Activated CD8-positive, alpha-beta memory T cell treated with anti-CD3 and anti-CD28 coated beads for 4 hours (primary cell): ENCODE data around the gene FLT3.
"Not testable (repeated sequence)": the region's sequence is repeated elsewhere in the genome, so short reads cannot be mapped to it uniquely, and the experiment has no call there.

Experiments
- DNase-seq, 2 donors: peaks; one replicate each; pipeline ENCODE4 v3.0.0-alpha.2; 2020; ENCODE audit warnings: low read depth in 2 of 2

Gene FLT3

GRCh38 chr13:27972478-27972820 is 127.9 kb downstream of the FLT3 start:
- no peak for DNase-seq

- DNase-seq = no peak
These were observed 128.4 kb downstream of the FLT3 start for GRCh38 chr13:27971776-27972477.

GRCh38 chr13:27971236-27971645 is 129.1 kb downstream of the FLT3 start:
- DNase-seq = no peak

- DNase-seq = no peak
These were observed 129.8 kb downstream of the FLT3 start for GRCh38 chr13:27970382-27971235.

- DNase-seq = no peak
These were observed 130.5 kb downstream of the FLT3 start for GRCh38 chr13:27969866-27970229.

- DNase-seq = no peak
These were observed 131.1 kb downstream of the FLT3 start, which contains the start of gene CDX2 for GRCh38 chr13:27969082-27969865. Gene CDX2, minus strand, starts transcription at chr13:27969315. Its CDS starts 309 bp downstream, at chr13:27969006.

- DNase-seq = no peak
These were observed 131.9 kb downstream of the FLT3 start for GRCh38 chr13:27968316-27969081.

GRCh38 chr13:27967736-27968315 is 132.6 kb downstream of the FLT3 start:
- no peak for DNase-seq

- no peak for DNase-seq
These were observed 133.1 kb downstream of the FLT3 start for GRCh38 chr13:27967203-27967735.

GRCh38 chr13:27966641-27967202 is 133.7 kb downstream of the FLT3 start:
- no peak for DNase-seq

- DNase-seq = no peak
These were observed 134.4 kb downstream of the FLT3 start for GRCh38 chr13:27965740-27966640.

- DNase-seq = no peak
These were observed 135.0 kb downstream of the FLT3 start for GRCh38 chr13:27965343-27965739.

GRCh38 chr13:27964741-27965323 is 135.5 kb downstream of the FLT3 start:
- no peak for DNase-seq

- not testable (repeated sequence) for DNase-seq
These were observed 136.2 kb downstream of the FLT3 start for GRCh38 chr13:27964206-27964605.

- no peak for DNase-seq
These were observed 136.9 kb downstream of the FLT3 start for GRCh38 chr13:27963491-27963890.

- DNase-seq = no peak
These were observed 137.4 kb downstream of the FLT3 start for GRCh38 chr13:27962982-27963381.

- DNase-seq = no peak
These were observed 138.1 kb downstream of the FLT3 start for GRCh38 chr13:27962128-27962841.
